Panc1 (cell line): ENCODE measurements around the gene NEO1.

Experiments
- CTCF ChIP-seq: fragments of 450-650 bp; IDR thresholded peaks from 2 replicates; pipeline ENCODE4 v1.5.1; 2017; ENCODE audit warnings: mild to moderate bottlenecking
- POLR2AphosphoS5 ChIP-seq: IDR thresholded peaks from 2 replicates; pipeline ENCODE4 v1.6.1; 2012; ENCODE audit warnings: mild to moderate bottlenecking, low read depth, low read length, moderate library complexity
- REST ChIP-seq, 2 experiments: IDR thresholded peaks; 2 replicates each; pipeline ENCODE4 v1.6.1; 2011 to 2012; ENCODE audit warnings: low read depth in 2 of 2, control low read depth in 1 of 2, low read length in 1 of 2, mild to moderate bottlenecking in 1 of 2, moderate library complexity in 1 of 2; ENCODE audit not compliant: insufficient read depth in 1 of 2
- SIN3A ChIP-seq: IDR thresholded peaks from 2 replicates; pipeline ENCODE4 v1.6.1; 2012; ENCODE audit warnings: low read depth, mild to moderate bottlenecking, low read length, moderate library complexity, borderline replicate concordance; ENCODE audit not compliant: insufficient read depth
- TCF7L2 ChIP-seq: IDR thresholded peaks from 2 replicates; pipeline ENCODE4 v1.6.1; 2011; ENCODE audit warnings: mild to moderate bottlenecking, low read depth, low read length, inconsistent platforms

GRCh38 chr15:73015493-73015892 is 36.8 kb upstream of the NEO1 start:
- TF ChIP-seq CTCF (no peak; the same call in 1 of the 2 replicates), TCF7L2 (no peak), REST (IDR thresholded peaks at IDR 0.05; ENCODE audit: insufficient read depth in 1 of 2, low read depth in 2 of 2, low read length in 1 of 2) (no peak), POLR2AphosphoS5 (no peak), SIN3A (no peak)
